GM18502 (cell line): ENCODE data around the gene FGGY.
"Not testable (repeated sequence)": the region's sequence is repeated elsewhere in the genome, so short reads cannot be mapped to it uniquely, and the experiment has no call there.

Source experiments
- ATAC-seq: cut with Tn5 transposase; IDR thresholded peaks from one replicate; pipeline ENCODE4 v1.9.1; 2021; ENCODE audit warnings: mild to moderate bottlenecking; ENCODE audit not compliant: unreplicated experiment, poor library complexity

FGGY gene

DNA sequence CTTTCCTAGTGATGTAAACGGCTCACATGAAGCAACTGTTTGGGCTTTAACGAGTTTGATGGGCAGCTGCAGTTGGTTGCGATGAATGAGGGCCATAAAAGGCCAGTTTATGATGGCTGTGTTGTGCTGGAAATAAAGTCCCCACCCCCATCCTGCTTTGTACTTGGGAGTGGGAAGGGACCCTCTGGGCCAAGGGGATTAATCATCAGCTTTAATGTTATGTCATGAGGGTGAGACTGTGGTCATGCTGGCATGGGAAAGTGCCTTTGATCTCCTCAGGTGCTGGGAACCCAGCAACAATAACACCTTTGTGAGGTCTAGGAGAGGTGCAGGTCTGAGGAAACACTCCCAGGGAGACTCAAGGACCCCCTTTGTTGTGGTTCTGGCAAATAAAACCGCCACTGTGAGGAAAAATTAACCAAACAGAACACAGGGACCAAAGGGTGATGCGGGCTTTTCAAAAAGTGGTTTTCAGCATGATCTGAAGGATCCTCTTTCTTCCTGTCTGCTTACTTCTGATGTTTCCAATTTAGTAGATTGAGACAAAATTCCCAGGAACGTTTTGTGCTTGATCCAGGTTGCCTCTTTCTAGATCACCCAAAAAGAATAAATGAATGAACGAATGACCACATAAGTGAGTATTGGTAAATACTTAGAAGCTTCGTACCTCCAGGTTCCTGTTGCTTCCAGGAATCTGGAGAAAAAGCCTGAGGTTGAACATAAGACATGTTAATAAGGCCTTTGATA is 260.1 kb downstream of the FGGY start:
- no peak for ATAC-seq

DNA sequence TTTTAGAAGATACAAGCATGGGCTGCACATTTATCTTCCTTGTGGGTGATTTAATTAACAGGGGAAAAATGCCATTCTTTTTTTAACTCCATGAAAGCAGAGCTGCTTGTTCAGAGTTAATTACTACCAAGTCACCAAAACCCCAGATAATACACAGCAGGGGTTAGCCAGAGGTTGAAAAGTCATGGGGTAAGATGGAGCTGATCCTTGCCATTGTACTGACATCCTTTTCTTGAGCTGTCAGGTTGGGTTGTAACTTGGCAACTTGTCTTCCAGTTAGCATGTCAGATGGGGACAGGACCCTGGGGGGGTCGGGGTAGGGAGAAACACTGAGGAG is 260.6 kb downstream of the FGGY start:
- ATAC-seq, result no peak

DNA sequence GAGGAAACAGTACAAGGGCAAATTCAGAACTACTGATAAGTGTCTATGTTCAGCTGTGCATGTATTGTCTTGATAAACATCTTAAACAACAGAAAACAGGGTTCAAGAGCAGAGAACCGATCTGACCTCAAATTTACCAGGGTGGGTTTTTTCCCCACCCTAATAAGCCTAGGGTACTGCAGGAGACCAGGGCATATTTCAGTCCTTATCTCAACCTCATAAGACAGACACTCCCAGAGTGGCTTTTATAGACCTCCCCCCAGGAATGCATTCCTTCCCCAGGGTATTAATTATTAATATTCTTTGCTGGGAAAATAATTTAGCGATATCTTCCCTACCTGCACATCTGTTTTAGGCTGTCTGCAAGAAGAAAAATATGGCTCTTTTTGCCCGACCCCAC is 261.7 kb downstream of the FGGY start:
- not testable (repeated sequence) for ATAC-seq

DNA sequence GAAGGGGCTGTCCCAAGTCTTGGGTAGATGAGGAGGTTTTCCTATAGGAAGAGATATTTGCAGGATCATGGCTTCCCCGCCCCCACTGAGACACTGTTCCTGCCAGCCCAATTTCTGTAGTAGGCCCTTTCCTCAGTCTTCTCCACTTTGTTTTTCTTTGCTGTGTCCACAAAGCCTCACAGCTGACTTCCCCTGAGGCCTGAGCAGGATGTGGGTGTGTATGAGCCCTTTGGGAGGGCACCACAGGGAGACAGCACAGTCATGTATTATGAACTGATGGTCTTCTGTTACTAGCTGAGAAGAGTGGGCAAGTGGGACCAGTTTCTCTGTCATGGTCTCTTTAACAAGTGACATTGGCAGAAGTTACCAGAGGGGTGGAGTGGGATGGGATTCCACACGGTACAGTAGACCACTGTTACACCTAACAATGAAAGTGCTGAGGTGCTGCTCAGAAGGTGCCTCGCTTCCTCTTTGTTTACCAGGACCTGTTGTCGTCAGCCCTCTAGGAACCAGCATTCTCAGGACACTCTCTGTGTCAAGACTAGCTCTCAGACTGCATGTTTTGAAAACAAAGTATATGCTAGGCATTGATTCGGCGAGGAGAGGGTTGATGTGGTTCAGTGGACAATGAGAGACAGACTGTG is 264.0 kb downstream of the FGGY start:
- ATAC-seq, result peak; percentile 78

DNA sequence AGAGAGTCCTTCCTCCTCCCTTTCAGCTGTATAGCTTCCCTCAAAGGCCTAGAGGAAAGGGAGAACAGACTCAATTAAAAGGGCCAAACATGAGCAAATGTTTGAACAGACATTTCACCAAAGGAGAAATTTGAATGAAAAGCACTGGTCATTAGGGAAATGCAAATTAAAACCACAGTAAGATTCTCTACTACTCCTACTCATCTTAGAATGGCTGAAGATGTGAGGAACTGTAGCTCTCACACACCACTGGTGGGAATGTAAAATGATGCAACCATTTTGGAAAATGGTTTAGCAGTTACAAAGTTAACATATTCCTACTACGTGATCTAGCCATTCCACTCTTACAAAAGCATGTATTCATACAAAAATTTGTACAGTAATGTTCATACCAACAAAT is 264.9 kb downstream of the FGGY start:
- no peak for ATAC-seq

DNA sequence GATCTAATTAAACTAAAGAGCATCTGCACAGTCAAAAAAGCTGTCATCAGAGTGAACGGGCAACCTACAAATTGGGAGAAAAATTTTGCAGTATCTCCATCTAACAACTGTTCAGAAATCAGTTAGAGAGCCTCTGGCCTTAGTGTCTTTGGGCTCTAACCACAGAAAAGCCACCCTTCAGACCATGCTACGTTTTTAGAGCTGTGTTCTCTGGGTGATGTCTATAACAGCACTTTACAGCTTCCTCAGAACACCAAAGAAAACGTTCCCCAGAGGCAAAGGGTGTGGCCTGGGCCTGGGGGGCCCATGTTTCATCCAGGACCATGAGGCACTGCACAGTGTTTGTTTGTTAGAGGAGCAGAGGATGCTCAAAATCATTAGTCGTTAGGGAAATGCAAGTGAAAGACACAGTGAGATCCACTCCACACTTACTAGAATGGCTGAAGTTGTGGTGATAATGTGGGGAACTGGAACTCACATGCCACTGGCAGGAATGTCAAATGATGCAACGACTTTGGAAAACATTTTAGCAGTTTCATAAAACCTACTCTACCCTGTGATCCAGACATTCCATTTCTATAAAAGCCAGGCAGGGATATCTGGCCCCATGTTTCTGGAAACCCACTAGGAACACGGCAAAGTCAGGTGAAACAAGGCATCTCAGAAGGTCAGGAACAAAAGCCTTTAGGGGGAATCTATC is 267.4 kb downstream of the FGGY start:
- ATAC-seq, result no peak

DNA sequence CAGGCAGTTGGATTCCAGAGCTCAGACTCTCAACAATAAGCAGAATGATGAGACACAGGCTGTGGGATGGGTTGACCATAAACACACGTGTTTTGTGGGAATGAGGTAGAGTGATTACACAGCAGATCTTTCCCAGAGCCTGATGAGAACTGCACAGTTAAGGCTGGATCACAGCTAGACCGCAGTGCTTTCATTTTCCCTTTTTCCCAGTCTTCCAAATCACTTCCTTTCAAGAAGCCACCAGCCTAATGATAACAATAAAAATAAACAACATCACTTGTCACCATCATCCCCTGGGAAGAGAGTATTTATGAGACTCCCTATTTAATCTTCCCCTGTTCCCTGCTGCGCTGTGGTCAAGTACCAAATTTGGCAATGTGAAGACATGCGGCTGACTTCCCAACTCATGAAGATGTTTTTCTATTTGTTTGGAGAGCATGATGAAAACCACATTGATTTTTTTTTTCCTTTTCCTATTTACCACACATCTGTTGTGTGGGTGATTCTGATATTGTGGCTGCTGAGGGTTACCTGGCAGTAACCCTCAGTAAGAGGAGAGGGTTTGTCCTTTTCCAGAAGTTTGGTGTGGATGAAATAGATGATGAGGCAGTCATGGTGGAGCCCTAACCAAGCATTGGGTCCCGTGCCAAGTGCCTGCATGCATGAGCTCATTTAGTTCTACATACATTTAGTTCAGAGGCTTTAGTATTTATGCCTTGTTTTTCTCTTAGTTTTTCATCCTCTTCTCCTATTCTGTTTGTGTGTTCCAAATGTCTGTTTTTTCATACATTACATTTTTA is 268.9 kb downstream of the FGGY start:
- no peak for ATAC-seq

DNA sequence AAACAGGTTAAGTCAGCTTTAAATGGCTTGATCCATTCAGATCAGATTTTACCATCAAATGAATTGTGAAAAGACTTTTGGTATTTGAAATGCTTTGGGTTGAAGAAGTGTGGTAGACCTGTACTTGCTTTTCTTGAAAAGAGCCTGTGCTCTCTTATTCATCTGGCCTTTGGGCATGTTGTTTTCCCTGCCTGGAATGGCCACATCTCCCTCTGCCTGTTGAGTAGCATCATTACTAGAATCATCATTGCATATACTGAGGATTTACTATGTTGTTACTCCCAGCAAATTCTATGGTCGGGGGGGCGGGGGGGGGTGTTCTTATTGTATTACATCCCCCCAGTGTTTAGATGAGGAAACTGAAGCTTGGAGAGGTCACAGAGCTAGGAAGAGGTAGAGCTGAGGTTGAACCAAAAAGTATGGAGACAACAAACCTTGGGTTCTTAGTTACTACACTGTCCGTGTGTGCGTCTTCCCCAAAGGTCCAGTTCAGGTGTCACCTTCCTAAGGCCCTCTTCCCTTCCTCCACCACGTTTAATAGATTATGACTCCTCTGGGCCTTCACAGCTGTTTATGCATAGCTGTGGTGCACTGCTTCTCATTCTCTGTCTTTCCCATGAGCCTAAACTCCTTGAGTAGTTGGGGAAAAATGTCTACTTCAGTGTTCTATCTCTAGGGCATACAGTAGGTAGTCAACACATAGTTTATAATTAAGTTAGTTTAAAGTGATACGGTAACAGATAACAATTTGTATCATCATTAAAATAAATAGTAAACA is 271.5 kb downstream of the FGGY start:
- ATAC-seq, result no peak

DNA sequence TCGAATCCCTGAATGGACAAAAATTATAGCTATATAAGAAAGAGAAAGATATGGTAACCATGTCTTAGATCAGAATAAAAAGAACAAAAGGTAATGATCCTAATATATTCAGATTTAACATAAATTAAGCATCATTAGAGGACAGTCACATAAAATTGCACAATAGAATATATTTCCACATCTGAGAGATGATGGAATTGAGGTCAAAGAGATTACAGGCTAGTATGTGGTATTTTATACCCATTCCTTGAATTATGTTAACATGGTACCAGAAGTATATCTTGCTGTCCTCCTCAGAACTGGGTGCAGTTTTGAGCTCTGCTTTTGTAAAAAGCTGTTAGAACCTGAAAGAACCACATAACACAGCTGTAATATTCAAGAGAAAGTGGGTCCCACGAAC is 272.3 kb downstream of the FGGY start:
- ATAC-seq, result no peak

DNA sequence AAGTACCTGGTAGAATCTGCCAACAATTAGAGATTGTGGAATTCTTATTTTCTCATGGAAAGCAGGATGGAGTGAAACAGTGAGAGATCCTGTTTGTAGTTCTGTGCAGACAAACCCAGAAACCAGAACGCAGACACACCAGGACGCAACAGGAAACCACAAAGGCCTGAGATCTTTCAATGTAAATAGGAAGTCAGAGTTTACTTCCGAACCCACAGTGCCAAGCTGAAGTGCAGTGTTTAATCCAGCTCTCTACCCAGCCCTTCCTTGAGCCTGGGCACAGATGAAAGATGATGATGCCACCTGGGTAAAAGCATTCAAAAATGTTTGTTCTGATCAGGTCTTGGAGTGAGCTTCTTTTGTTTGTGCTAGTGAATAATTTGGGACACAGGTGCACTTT is 273.6 kb downstream of the FGGY start:
- peak; percentile 74 for ATAC-seq

DNA sequence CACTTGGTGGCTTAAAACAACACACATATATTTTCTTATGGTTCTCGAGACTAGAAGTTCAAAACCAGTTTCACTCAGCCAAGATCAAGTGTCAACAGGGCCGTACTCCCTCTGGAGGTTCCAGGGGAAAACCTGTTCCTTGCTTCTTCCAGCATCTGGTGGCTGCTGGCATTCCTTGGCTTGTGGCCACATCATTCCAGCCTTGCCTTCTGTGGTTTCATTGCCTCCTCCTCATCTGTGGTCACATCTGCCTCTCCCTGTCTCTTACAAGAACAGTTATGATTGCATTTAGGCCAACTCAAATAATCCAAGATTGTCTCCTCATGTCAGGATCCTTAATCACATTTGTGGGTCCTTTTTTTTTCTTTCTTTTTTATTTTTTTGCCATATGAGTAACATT is 277.2 kb downstream of the FGGY start:
- ATAC-seq, result no peak

DNA sequence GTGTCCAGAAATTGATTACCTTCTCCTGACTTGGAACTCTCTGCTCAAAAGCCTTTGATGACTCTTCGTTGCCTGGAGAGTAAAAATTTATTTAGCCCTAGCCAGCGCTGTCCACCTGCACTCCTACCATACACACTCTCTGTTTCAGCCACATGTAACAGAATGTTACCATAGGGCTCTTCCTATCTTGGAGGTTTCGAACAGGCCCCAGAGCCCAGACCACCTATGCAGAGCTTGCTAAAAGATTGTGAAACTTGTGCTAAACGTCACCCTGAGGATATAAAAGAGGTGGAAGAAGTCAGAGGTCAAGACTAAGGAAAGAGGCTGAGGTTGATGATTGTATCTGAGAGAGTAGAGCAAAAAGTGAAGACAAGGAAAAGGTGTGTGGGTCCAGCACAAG is 280.9 kb downstream of the FGGY start:
- no peak for ATAC-seq

DNA sequence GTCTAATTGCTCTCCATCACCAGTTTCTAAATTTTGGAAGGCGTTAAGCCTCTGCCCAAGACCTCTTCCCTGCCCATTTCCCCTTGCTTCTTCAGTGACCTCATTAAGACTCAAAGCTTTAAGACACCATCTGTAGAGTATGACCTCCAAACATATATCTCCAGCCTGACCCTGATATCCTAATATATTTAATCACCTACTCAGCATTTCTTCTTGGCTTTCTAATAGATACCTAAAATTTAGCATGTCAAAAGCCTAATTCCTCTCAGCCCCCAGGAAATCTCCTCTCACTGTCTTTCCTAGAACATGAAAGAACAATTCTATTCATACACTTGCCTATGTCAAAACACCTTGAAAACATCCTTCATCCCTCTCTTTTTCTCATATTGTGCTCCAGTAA is 282.3 kb downstream of the FGGY start:
- ATAC-seq, result no peak

DNA sequence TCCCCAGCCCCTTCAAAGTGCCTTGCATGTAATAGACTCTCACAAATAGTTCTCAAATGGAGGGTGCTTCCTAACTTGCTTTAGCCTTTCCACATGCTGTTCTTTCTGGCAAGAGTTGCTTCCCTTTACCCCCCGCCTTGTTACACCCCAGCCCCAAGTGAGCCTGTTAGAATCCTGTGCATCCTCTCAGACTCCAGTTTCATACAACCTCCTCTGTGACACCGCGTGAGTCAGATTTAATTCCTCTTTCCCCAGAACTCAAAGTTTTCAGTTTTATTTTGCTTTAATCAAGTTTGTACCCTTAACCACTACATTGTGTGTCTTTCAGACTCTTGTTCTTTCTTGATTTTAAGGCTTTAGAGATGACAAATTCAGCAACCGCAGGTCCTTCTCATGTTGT is 283.4 kb downstream of the FGGY start:
- ATAC-seq, result no peak

DNA sequence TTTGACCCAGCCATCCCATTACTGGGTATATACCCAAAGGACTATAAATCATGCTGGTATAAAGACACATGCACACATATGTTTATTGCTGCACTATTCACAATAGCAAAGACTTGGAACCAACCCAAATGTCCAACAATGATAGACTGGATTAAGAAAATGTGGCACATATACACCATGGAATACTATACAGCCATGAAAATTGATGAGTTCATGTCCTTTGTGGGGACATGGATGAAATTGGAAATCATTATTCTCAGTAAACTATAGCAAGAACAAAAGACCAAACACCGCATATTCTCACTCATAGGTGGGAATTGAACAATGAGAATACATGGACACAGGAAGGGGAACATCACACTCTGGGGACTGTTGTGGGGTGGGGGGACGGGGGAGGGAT is 295.5 kb downstream of the FGGY start:
- not testable (repeated sequence) for ATAC-seq

DNA sequence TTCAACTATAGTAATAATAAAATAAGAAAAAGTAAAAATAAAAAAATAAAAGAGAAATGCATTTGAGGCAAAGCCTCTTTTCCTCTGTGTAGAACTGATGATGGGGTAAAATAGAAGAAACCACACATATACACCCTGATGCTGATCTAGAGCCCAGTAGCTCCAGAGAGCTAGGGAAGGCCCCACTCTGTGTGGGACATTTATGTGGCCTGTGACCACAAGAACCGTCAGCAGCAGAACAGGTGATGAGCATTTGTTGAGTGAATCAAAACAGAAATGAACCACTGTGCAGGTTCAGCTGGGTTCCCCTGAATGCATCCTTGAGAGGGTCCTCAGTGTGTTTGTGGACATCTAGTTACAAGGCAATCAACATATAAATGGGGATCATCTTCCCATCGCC is 296.0 kb downstream of the FGGY start:
- ATAC-seq, result no peak

DNA sequence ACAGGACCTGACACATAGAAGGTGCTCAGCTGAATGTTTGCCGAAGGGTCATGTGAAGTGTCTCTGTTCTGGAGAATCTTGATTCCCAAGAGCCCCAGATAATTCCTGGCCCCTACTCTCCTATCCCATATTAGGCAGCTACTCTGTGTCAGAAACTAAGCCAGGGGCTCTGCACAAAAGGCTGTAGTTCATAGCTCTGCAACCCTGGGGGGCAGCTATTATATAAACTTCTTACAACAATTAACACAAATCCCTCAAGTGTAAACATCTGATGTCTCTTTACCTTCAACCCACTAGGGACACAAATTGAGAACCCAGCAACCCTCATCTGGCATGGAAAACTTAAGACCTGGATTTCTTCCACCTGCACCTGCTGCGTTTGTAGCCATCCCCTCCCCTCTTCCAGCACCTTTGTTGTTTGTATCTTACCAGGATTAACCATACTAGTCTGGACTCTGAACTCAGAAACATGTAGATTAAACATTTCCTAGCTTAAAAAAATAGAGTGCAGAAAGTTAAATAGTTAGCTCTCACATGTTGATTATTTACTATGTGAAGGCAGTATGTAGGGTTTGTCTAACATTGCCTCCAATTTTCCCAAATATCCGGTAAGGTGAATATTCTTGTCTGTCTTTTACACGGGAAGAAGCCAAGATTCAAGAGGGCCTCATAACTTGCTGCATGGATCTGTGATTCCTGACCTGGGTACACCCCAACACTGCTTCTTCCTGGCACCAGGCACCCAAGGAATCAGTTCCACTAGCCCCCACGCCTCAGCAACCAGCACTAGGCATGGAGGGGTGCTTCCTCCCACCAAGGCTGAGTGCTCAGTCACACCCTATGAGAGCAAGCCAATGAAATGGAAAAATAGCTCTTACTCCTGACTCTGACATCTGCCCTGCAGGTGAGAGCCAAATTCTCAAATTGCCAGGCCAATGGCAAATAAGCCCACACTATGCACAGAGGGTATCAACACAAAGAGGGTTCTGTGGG is 297.2 kb downstream of the FGGY start:
- ATAC-seq, result no peak

DNA sequence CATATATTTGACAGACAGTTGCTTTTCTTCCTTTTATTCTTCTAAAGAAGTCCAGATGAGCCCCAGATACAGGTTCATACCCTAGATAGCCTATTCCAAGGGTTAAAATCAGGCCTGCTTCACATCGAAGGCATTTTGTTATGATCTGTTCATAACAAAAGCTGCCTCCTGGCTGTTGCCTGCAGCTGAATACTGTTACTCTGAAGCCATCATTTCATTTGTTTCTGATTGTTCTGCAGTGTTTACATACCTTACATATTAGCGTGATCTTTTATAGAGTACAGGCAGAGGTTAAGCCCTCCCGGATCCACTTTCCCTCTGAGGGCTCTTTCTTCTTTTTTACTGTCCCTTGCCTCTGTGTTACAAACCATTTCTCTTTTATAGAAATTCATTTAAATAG is 298.9 kb downstream of the FGGY start:
- ATAC-seq, result no peak

DNA sequence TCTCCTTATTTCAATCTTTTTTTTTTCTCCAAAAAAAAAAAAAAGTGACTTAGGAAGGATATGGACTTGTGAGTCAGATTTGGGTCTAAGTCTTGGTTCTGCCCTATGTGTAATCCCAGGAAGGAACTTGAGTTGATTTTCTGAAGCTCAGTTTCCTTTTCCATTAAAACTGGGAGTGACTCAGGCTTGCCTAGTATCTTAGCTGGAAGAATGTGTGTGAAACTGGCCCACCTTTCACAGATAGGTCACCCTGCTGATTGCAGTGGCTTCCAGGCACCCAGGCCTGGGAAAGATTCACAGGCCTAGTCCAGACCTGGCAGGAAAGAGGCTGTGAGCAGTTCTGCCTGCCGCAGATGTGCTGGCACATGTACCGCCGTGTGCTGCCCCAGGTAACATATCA is 299.5 kb downstream of the FGGY start:
- ATAC-seq, result no peak
